IPS DF 6.9 (cell line): ENCODE measurements around the gene PRSS56.

Experiments used
- DNase-seq: peaks from one replicate; pipeline ENCODE4 v3.0.0-alpha.2; 2013; ENCODE audit warnings: low read depth, low spot score
- H3K27ac ChIP-seq: one replicate; pipeline ENCODE4 v1.5.1; 2013; ENCODE audit warnings: low read length, control low read depth
- H3K27me3 ChIP-seq: 2 replicates; pipeline ENCODE4 v1.6.1; 2013; ENCODE audit warnings: mild to moderate bottlenecking, low read length; ENCODE audit not compliant: control insufficient read depth, insufficient read depth
- H3K36me3 ChIP-seq: 2 replicates; pipeline ENCODE4 v1.6.1; 2013; ENCODE audit warnings: low read length; ENCODE audit not compliant: control insufficient read depth, insufficient read depth
- H3K4me1 ChIP-seq: 2 replicates; pipeline ENCODE4 v1.6.1; 2013; ENCODE audit warnings: low read length; ENCODE audit not compliant: control insufficient read depth, insufficient read depth
- H3K4me3 ChIP-seq: 2 replicates; pipeline ENCODE4 v1.5.1; 2013; ENCODE audit warnings: mild to moderate bottlenecking, low read length
- H3K9me3 ChIP-seq: 2 replicates; pipeline ENCODE4 v1.6.1; 2013; ENCODE audit warnings: low read length, inconsistent platforms; ENCODE audit not compliant: control insufficient read depth, insufficient read depth
- whole genome bisulfite sequencing: extraction: QIAGEN DNeasy Blood & Tissue Kit; methylation state at CpG from one replicate; pipeline ENCODE4 v1.1.7; 2013; ENCODE audit warnings: mixed read lengths, missing lambda C conversion rate; ENCODE audit not compliant: insufficient read length, insufficient coverage; 5-methylcytosine and 5-hydroxymethylcytosine counted together

The PRSS56 gene

DNA sequence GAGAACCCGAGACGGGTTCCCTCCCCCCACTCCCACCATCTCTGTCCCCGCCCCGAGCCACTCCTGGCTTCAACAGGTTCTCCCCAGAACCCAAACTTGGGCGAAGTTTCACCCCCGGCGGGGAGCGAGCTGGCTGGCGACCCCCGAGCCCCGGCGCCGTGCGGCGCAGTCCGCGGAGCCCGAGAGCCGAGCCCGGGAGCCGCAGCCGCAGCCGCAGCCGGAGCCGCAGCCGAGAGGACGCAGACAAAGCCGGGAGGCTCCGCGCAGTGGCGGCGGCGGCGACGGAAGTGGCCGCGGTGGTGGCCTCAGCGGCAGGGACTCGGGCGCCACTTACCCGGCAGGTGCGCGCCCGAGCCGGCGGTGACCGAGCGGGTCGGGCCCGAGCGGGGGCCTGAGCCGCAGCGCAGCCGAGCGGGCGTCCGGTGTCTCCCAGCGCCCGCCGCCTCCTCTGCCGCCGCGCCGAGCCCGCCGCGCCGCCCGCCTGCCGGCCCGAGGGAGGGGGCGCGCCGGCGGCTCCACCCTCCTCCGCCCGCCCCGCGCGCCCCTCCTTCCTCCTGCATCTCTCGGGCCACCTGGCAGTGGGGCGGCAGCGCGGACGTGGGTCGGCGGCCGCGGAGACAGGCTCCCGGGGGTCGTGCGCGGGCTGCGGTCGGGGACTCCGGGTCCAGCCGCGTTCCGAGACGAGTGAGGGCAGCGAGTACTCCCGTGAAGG is 32.6 kb upstream of the PRSS56 start, which contains the start of gene ECEL1:
ECEL1 (minus strand) TSS at position 450 of the 712 bp plus-strand sequence. CDS start 1,181 bp downstream, outside the sequence.
- no peak within 1 kb of the TSS for H3K27ac ChIP-seq

DNA sequence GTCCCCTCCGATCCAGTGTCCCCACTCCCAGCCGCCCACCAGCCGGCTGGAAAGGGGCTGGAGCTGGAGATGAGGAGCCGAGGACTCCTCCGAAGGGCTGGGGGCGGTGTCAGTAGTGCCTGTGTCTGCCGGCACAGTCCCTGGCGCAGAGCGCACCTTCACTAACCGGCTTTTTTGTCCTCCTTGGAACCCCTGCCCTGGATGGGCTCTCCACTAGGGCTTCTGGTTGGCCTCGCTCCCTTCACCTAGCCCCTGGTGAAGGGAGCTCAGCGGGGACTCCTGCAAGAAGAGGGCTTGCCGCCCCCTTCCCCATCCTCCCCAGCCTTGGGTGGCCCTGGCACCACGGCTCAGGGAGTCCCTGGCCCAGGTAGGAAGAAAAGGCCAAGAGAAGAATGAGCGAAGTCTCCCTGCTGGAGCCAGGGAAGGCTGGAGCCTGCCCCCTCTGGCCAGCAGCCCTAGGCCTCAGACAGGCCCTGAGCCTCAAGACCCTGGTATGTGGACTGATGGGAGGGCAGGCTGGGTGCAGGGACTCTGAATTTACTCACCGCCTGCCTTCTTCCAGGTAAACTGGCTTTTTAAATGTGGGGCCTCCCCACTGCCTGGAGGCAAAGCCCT is 32.0 kb upstream of the PRSS56 start:
- no CpG with 5 or more reads among the region's 16 CpGs for WGBS
- Histone ChIP-seq H3K27me3 (peaks cover 35% of the 10 kb centered on the region), H3K4me3 (peak overlapping the region; percentile 39; the same call in 1 of the 2 replicates), H3K36me3 (no peaks in the 10 kb centered on the region; the same call in 1 of the 2 replicates), H3K9me3 (no peaks in the 10 kb centered on the region), H3K4me1 (peaks cover 6% of the 10 kb centered on the region), H3K27ac (no peak overlapping the region)
- DNase-seq, result no peak

More for the DNA sequence above, 32.6 kb upstream of the PRSS56 start, which contains the start of gene ECEL1:
- Histone ChIP-seq H3K4me1 (peaks cover 6% of the 10 kb centered on the region), H3K27me3 (peaks cover 35% of the 10 kb centered on the region), H3K9me3 (no peaks in the 10 kb centered on the region), H3K4me3 (peak within 1 kb of the TSS; percentile 39; the same call in 1 of the 2 replicates), H3K36me3 (no peaks in the 10 kb centered on the region; the same call in 1 of the 2 replicates)
- DNase-seq, result no peak
- no CpG with 5 or more reads among the region's 102 CpGs for WGBS

DNA sequence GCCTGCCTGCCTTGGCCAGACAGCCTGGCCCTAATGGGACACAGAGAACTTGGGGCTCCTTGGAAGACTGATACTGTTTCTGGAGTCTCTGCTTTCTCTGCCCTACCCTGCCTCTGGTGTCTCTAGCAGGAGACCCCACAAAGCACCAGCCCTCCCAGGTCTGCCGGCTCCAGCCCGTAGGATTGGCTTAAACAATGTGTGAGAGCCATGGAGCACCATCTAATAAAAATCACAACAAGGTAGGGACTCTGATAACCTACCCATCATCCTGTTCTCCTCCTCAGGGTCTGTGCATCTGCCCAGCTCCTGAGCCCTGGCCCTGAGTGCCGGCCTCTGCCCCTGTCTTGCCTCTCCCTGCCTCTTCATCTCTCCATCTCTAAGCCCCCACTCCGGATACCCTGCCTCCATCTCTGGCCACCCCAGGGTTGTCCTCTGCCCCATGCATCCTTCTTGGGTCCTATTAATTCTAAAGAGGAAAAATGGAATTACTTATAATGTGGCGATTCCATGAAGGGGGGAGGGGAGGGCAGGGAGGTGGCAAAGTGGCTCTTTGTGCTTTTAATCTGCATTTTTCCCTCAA is 31.4 kb upstream of the PRSS56 start:
- peaks cover 35% of the 10 kb centered on the region for H3K27me3 ChIP-seq
- no peaks in the 10 kb centered on the region; the same call in 1 of the 2 replicates for H3K36me3 ChIP-seq

DNA sequence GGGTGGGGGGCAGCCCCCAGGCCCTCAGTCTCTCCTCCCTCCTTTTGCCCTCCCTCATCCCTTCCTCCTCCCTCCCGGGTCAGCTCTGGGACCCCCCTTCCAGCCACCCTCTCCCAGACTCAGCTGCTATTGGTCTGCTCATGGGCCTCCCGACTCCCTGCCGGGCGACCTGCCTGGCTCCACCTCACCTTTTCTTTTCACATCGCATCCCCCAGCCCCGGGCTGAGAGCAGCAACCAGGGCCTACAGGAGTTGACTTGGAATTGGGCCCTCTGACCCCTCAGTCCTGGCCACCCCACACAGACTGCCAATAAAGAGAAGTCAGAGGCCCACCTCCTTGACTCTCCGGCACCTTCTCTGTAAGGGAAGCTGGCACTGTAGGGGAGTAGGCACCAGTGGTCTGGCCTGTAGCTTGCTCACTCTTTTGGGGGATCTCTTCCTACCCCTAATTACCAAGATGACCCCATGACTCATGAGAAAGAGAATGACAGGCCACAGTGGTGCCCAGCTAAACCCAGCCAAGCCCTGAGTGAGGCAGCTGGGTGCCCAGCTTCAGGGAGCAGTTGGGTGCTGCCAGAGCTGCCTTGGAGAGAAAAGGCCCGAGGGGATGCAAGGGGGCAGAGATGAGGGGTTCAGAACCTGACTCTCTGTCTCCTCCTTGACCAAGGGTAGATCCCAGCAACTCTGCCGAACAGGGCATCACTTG is 30.5 kb upstream of the PRSS56 start:
- Histone ChIP-seq H3K4me3 (no peak overlapping the region), H3K36me3 (no peaks in the 10 kb centered on the region; the same call in 1 of the 2 replicates), H3K4me1 (peaks cover 9% of the 10 kb centered on the region), H3K27ac (no peak overlapping the region), H3K9me3 (no peaks in the 10 kb centered on the region), H3K27me3 (peaks cover 29% of the 10 kb centered on the region)
- no CpG with 5 or more reads among the region's 9 CpGs for whole genome bisulfite sequencing
- no peak for DNase-seq

More for the DNA sequence above, 31.4 kb upstream of the PRSS56 start:
- DNase-seq, result no peak
- Histone ChIP-seq H3K4me1 (peaks cover 7% of the 10 kb centered on the region), H3K9me3 (no peaks in the 10 kb centered on the region), H3K4me3 (no peak overlapping the region), H3K27ac (no peak overlapping the region)
- no CpG with 5 or more reads among the region's 5 CpGs for WGBS

DNA sequence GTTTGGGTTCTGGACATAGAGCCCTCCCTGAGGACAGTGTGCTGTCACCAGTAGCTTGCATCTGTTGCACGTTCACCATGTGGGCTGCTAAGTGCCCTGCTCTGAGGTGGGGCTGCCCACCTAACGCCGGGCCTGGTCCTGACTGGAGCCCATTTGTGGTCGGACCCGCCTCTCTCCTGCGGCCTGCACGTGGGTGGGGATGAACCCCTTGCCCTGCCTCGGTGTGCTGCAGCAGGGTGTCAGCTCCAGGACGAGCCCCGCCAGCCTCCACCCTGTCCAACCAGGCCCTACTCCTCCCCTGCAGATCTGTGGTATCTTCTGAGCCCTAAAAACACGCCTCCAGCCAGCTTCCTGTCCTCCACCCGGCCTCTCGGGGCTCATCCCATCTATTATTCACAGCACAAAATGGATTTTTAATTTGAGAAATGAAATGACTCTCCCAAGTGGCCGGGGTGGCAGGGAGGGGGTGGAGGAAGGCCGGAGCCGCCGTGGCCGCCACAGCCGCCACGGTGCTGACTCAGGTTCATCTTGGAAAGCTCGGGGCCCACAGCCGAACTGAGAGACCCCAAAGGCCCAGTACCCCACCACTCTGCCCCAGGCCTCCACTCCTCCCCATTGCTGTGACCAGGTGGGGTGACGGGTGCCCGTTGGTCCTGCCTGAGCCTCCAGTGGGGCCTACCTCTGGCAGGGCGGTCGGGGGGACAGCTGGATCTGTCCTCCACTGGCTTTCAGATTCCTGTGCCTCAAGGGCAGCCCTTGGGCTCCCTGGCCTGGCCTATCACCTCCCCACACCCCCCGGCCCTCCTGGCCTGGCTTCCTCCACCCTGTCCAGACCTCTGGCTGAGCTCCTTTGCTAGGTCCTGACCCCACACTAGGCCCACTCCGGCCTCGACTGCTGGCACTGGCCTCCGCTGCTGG is 29.7 kb upstream of the PRSS56 start:
- Histone ChIP-seq H3K4me3 (no peak overlapping the region), H3K9me3 (no peaks in the 10 kb centered on the region), H3K27me3 (peaks cover 21% of the 10 kb centered on the region), H3K4me1 (peaks cover 9% of the 10 kb centered on the region), H3K36me3 (no peaks in the 10 kb centered on the region; the same call in 1 of the 2 replicates), H3K27ac (no peak overlapping the region)
- WGBS, result no CpG with 5 or more reads among the region's 30 CpGs
- no peak for DNase-seq

DNA sequence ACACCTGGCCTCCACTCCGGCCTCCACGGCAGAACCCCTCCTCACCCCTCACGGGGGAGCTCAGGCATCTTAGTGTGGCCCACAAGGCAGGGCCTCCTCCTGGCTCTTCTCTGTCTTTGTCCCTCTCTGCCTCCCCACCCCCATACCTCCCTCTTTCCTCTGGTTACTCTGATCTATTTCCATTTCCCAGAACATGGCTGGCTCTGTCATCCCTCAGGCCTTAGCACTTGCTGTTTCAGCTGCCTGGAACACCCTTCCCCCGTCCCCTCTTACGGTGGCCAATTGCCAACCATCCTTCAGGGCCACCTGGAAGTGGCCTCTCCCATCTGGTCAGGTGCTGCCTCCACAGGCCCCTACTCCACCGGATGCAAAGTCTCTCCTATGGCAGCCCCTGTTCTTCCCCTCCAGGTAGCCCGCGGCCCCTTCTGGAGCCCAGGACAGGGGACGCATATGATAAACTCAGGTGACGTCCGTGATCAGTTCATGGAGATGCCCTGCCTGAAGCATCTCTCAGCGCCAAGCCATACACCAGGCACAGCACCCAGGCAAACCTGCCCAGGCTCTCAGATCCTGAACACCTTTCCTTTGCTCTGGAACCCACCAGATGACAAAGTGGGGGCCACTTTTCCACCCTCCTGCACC is 28.9 kb upstream of the PRSS56 start:
- no CpG with 5 or more reads among the region's 12 CpGs for WGBS
- no peaks in the 10 kb centered on the region for H3K36me3 ChIP-seq
- H3K9me3 ChIP-seq, result no peaks in the 10 kb centered on the region
- peaks cover 14% of the 10 kb centered on the region for H3K27me3 ChIP-seq
- H3K4me1 ChIP-seq, result peaks cover 9% of the 10 kb centered on the region
- H3K27ac ChIP-seq, result no peak overlapping the region
- H3K4me3 ChIP-seq, result no peak overlapping the region
- DNase-seq, result no peak

DNA sequence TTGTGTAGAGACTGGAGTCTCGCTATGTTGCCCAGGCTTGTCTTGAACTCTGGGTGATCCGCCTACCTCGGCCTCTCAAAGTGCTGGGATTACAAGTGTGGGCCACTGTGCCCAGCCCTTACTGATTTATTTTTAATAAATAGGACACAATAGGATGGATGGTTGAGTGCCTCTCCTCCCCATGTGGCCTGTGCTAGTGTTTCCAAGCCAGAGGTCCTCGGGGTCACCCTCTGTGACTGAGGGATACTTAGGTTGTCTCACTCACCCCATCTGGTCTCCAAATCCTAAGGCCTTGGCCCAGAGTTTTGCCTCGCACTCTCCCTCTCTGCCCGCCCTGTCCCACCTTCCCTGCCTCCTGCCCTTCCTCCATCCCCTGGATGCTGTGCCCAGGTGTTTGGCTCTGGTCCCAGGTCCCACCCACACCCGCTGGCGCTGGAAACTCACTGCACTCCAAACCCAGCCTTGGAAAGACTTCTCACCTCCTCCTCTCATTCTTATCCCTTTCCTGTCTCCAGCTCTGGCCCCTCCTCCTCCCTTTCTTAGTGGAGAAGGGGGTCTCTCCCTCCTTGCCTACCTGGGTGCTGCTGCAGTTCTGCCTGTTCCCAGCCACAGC is 27.8 kb upstream of the PRSS56 start:
- Histone ChIP-seq H3K27me3 (peaks cover 3% of the 10 kb centered on the region; the same call in 1 of the 2 replicates), H3K27ac (no peak overlapping the region), H3K36me3 (no peaks in the 10 kb centered on the region), H3K9me3 (no peaks in the 10 kb centered on the region), H3K4me3 (no peak overlapping the region), H3K4me1 (peaks cover 11% of the 10 kb centered on the region)
- DNase-seq, result no peak
- WGBS, result no CpG with 5 or more reads among the region's 8 CpGs

DNA sequence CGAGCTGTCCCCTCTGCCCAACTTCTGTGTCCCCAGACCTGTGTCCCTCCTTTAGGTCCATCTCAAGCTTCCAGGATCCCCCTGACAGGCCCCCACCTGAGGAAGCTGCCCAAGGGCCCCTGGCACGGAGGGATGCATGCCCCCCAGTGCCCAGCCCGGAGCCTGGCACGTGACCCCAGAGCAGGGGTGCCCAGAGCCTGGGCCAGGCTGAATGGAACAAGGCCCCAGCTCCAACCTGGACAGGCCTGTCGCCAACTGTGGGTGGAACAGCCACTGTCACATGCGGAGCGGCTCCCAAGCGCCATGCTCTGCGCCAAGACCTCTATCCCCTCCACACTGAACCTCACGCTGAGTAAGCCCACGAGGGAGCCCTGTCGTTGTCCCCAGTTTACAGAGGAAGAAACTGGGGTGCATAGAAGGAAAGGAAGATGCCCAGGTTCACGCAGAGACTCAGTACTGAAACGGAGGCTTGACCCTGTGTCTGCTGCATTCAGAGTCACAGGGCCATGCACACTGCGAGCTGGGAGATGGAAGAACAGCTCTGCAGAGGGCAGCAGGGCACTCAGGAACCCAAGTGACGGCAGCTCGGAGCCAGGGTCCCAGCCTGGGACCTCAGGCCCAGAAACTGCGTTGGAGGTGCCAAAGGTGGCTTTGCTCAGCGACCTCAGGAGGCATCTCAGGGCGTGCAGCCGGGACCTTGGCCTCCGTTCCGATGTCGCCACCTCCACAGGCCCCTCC is 27.1 kb upstream of the PRSS56 start:
- no peak for DNase-seq
- no CpG with 5 or more reads among the region's 24 CpGs for WGBS
- peaks cover 11% of the 10 kb centered on the region for H3K4me1 ChIP-seq
- no peak overlapping the region for H3K27ac ChIP-seq
- peaks cover under 1% of the 10 kb centered on the region; the same call in 1 of the 2 replicates for H3K27me3 ChIP-seq
- no peaks in the 10 kb centered on the region for H3K9me3 ChIP-seq
- no peaks in the 10 kb centered on the region for H3K36me3 ChIP-seq
- no peak overlapping the region for H3K4me3 ChIP-seq
